Activated CD8-positive, alpha-beta memory T cell treated with anti-CD3 and anti-CD28 coated beads, Interleukin-2, amount 50 U/mL, for 24 hours (primary cell): Measurements from ENCODE around the gene DGKI.

Experiments
- DNase-seq: peaks from one replicate; pipeline ENCODE4 v3.0.0-alpha.2; 2020; ENCODE audit errors: extremely low read depth

Gene DGKI

DNA sequence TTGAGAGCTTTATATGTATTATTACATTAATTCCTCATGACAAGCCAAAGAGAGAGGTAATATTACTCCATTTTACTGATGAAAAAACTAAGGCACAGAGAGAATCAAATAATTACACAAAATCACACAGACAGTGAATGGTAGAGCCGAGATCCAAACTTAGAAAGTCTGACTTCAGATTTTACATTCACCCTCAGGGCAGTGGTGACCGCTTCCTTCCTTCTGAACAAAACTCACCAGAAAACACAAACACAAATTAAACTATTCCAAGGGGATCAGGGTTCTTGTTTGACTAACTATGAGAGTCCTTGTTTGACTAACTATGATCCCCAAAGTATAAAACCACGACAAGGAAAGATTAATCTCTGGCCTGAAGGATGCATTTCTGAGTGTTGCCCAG is 435.3 kb downstream of the DGKI start:
- DNase-seq, result no peak

DNA sequence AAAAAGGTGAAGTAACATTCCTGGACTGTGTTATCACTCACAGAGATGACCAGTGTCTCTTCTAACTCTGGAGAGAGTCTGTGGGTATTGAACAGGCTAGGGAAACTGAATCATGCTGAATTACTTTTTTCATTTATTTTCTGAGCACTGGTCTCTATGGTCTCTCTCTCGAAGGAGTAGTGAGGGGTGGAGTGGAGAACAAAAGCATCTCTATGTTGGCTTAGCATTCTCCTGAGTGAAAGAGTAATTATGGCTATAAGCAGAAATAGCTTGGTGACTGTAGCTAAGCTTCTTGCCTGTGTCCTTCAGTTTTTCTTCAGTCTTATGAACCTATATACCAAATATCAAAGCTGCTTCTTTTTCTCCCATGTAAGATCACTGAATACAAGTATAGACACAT is 438.6 kb downstream of the DGKI start:
- no peak for DNase-seq

GRCh38 chr7:137407078-137407477 is 439.7 kb downstream of the DGKI start:
- DNase-seq, result no peak

- no peak for DNase-seq
Observed at GRCh38 chr7:137404660-137405317, 442.0 kb downstream of the DGKI start.

GRCh38 chr7:137403353-137403695 is 443.4 kb downstream of the DGKI start:
- DNase-seq, result no peak

GRCh38 chr7:137402536-137403352 is 444.0 kb downstream of the DGKI start:
- DNase-seq, result no peak

GRCh38 chr7:137399827-137400823 is 446.6 kb downstream of the DGKI start:
- DNase-seq, result no peak

DNA sequence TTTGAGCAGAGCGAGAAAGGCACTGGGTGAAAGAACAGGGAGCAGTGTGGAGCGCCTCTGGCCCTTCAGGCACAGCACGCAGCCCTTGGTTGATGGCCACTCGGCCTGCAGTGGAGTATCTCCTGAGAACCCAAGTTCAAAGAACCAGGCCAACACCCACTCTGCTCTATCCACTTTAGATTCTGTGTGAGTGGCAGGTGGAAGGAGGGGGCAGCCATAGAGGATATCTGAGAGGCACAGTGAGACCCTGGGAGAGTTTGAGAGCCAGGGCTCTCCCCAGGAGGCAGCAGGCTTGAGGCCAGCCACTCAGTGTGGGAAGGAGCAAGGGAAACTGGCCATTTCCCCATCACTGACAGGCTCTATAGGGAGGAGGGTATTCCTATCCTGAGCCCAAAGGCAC is 450.7 kb downstream of the DGKI start:
- DNase-seq, result no peak

GRCh38 chr7:137395420-137395819 is 451.4 kb downstream of the DGKI start:
- no peak for DNase-seq

DNA sequence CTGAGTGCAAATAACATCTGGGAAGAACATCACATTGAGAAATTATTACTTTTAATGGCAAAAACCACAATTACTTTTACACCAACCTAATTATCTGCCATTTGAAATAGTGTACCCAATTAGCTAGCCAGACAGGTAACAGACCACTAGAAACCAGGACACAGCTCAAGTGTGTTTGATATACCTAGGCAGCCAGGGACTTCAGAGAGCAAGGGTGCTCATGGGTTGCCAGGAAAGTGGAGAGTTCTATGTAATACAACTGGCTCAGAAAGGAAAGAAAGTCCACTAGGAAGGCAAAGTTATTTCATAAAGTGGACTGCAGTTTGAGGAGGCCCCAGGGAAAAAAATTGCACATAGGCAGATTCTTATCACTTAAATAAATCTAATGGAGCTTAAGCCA is 453.2 kb downstream of the DGKI start:
- DNase-seq, result no peak

DNA sequence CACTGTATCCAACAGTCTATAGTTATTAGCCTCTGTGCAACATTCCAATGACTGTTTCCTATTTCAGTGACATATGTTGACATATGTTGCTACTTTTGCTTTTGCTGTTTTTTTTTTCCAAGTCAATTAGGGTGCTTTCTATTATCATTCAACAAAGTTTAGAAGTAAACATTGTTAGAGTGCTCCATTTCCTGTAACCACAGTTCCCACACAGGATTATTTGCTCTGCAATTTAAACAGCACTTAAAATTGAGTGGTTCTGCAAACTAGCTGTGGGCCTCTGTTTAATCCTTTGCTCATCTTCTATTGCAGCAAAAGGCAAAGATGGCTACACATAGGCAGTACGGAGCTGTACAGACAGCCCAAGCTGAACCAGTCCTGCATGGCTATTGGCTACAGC is 456.7 kb downstream of the DGKI start:
- no peak for DNase-seq

- no peak for DNase-seq
Observed at GRCh38 chr7:137388916-137389315, 457.9 kb downstream of the DGKI start.

DNA sequence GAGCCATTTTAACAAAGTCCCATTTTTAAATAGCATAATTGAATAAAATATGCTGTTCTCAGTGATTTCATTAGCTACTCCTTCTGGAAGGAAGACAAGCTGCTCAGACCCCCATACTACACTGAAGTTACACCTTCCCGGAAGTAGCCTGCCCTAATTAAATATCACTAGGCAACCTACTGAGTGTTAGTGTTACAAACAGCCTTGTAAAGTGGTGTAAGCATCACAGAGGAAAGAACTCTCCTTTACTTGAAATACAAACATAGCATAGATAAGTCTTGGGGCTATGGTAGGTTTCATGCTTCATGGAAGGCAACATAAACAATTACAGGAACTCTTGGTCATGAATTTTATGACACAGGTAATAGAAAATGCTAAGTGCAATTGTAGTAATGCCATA is 459.8 kb downstream of the DGKI start:
- DNase-seq, result no peak

DNA sequence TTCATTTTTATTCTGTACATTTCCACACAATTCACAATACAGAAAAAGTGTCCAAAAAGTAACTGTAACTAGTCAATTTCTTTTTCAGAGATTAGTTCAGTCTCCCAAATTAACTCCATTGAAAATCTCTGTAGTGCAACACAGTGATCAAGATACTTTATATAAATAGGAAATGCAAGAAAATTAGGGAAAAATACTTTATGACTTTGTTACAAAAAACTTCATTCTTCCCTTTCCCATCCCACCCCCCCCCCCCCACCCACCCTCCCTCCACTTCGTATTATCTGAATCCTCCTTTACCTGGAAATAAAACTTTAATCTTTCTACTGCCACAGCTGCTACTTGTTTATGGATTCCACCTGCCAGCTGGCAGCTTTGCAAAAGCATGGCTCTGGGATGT is 465.7 kb downstream of the DGKI start:
- DNase-seq, result no peak

GRCh38 chr7:137373507-137373906 is 473.3 kb downstream of the DGKI start:
- DNase-seq, result no peak

DNA sequence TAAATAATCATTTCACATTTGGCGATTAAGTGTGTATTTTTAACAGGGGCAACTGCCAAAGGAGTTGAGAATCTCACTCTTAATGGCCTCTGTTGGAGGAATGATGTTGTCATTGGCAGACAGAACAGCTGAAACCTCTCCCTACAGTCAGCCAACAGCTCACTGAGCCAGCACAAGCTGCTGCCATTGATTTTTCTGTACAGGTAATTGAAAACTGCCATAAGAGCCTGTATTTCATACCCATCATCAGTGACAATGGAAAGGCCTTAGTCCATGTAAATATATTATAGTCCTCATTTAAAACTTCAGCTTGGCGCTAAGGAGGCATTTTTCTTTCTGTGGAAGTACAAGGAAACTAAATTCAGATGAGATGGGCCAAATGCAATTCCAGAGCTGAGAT is 475.2 kb downstream of the DGKI start:
- DNase-seq, result no peak

DNA sequence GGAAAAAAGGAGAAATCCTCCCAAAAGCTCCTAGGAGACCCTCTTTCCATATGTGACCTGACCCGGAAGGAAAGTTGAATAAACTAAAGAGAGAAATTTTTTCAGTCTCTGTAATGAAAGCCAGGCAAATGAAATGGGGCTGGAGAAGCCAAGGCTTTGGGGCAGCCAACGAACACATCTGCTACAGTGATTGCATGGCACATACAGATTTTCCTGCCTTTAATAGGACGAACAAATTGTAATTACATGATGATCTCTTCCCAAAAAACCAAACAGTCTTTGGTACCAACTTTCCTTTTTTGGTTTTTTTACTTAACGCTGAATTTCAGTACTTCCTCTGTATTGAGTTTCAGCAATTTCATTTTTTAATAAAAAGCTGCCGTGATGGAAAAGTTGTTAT is 479.8 kb downstream of the DGKI start:
- DNase-seq, result no peak

- DNase-seq, result no peak
Observed at GRCh38 chr7:137363683-137364082, 483.1 kb downstream of the DGKI start.

DNA sequence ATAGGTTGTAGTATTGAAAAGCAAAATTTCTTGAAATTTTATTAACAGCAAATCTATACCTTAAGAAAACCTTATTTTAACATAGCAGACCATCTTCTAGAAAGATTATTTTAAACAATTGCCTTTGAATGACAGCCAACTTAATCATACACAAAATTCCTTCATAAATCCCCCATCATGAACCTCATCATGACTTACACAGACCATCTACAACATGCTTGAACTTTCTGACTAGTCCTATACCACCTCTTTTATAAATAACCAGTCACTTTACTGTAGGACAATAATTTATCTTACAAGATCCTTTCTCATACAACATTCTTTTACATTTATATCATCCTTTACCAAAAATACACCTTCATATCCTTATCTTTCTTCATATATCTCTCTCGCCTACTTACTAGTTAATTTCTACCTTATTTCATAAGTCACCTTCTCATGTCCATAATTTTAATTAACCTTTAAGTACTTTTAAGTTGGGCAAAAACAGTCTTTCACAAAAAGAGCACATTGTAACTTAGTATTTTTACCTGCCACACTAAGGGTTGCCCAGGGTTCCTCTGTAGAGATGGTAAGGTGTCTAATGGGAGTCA is 486.6 kb downstream of the DGKI start:
- no peak for DNase-seq

GRCh38 chr7:137354961-137355360 is 491.8 kb downstream of the DGKI start:
- DNase-seq, result no peak

- DNase-seq, result no peak
Observed at GRCh38 chr7:137354396-137354795, 492.4 kb downstream of the DGKI start.

GRCh38 chr7:137351941-137352340 is 494.8 kb downstream of the DGKI start:
- no peak for DNase-seq
